SK-N-SH (cell line): ENCODE measurements around the gene SCT. TPM values are rescaled to one million over a fixed set of nuclear protein-coding genes. Genes with fewer than 3 reads are reported as not detected.

ENCODE experiments used
- CTCF ChIA-PET: fragments of 300-600, 350-600 bp; formaldehyde crosslinking; extraction: SDS; loops from one replicate; lab custom pipeline; 2021; lab: Yijun Ruan, JAX
- POLR2A ChIA-PET: fragments of 350-600 bp; sonication (Branson Sonifier 250); formaldehyde crosslinking; extraction: SDS; loops from one replicate; lab custom pipeline; 2020; ENCODE audit warnings: antibody characterized with exemption, inconsistent platforms; lab: Yijun Ruan, JAX
- DNase-seq: peaks from one replicate; pipeline ENCODE4 v3.0.0; 2012
- H2AFZ ChIP-seq: fragments of 200-600 bp; sonication (generic); 2 replicates; pipeline ENCODE4 v1.8.1; 2016; ENCODE audit warnings: antibody characterized with exemption, mild to moderate bottlenecking, low read depth
- H3F3A ChIP-seq: fragments of 200-600 bp; sonication (generic); replicated peaks from 2 replicates; pipeline ENCODE3; 2016; ENCODE audit warnings: antibody characterized with exemption, mild to moderate bottlenecking; ENCODE audit not compliant: insufficient read depth
- H3K27ac ChIP-seq, 2 experiments: fragments of 200-500 bp in 1 of 2; fragments of 200-600 bp in 1 of 2; sonication (Bioruptor generic) in 1 of 2; sonication (generic), shearing (Covaris generic) in 1 of 2; 2 replicates each; pipeline versions ENCODE4 v1.5.1 to v1.6.1; 2014 to 2016; ENCODE audit warnings: low read depth in 2 of 2, inconsistent platforms in 1 of 2, low read length in 1 of 2, mild to moderate bottlenecking in 1 of 2, mixed read lengths in 1 of 2
- H3K27me3 ChIP-seq: fragments of 200-600 bp; sonication (generic), shearing (Covaris generic); 2 replicates; pipeline ENCODE4 v1.6.1; 2016; ENCODE audit warnings: mixed run types; ENCODE audit not compliant: insufficient read depth
- H3K36me3 ChIP-seq, 2 experiments: fragments of 200-500 bp in 1 of 2; fragments of 200-600 bp in 1 of 2; sonication (Bioruptor generic) in 1 of 2; sonication (generic) in 1 of 2; replicated peaks in 1 of 2; 2 replicates each; pipeline versions ENCODE3 to v1.5.1; 2014 to 2016; ENCODE audit warnings: low read length in 1 of 2, mild to moderate bottlenecking in 1 of 2; ENCODE audit not compliant: insufficient read depth in 2 of 2, control insufficient read depth in 1 of 2
- H3K4me1 ChIP-seq, 2 experiments: fragments of 200-500 bp in 1 of 2; fragments of 200-600 bp in 1 of 2; sonication (Bioruptor generic) in 1 of 2; sonication (generic), shearing (Covaris generic) in 1 of 2; 2 replicates each; pipeline versions ENCODE4 v1.5.1 to v1.6.1; 2014 to 2016; ENCODE audit warnings: low read depth in 1 of 2, low read length in 1 of 2, mixed run types in 1 of 2; ENCODE audit not compliant: insufficient read depth in 2 of 2, control insufficient read depth in 1 of 2
- H3K4me2 ChIP-seq: fragments of 200-600 bp; sonication (generic), shearing (Covaris generic); 2 replicates; pipeline ENCODE4 v1.6.1; 2017; ENCODE audit warnings: mixed run types
- H3K4me3 ChIP-seq, 2 experiments: fragments of 200-500 bp in 1 of 2; fragments of 200-600 bp in 1 of 2; sonication (Bioruptor generic) in 1 of 2; sonication (generic), shearing (Covaris generic) in 1 of 2; 2 replicates each; pipeline versions ENCODE4 v1.5.1 to v1.8.1; 2014 to 2016; ENCODE audit warnings: low read depth in 2 of 2, inconsistent platforms in 1 of 2, low read length in 1 of 2, mild to moderate bottlenecking in 1 of 2, mixed read lengths in 1 of 2, moderate library complexity in 1 of 2
- H3K79me2 ChIP-seq: fragments of 200-600 bp; sonication (generic); 2 replicates; pipeline ENCODE4 v1.8.1; 2017; ENCODE audit warnings: mild to moderate bottlenecking; ENCODE audit not compliant: insufficient read depth
- H3K9ac ChIP-seq: fragments of 200-600 bp; sonication (generic); 2 replicates; pipeline ENCODE4 v1.6.1; 2017; ENCODE audit warnings: mixed run types
- H3K9me2 ChIP-seq: fragments of 200-600 bp; sonication (generic); 2 replicates; pipeline ENCODE4 v1.6.1; 2017; ENCODE audit warnings: mixed run types
- H3K9me3 ChIP-seq: fragments of 200-600 bp; sonication (generic); 2 replicates; pipeline ENCODE4 v1.6.1; 2017; ENCODE audit warnings: mixed run types, mild to moderate bottlenecking, moderate library complexity
- H4K20me1 ChIP-seq: fragments of 200-600 bp; sonication (generic); 2 replicates; pipeline ENCODE4 v1.6.1; 2017; ENCODE audit warnings: mild to moderate bottlenecking, mixed run types; ENCODE audit not compliant: insufficient read depth
- ELF1 ChIP-seq: IDR thresholded peaks from 2 replicates; pipeline ENCODE4 v1.4.0; 2012
- EP300 ChIP-seq, 2 experiments: IDR thresholded peaks; 2 replicates each; pipeline versions ENCODE4 v1.4.0 to v1.6.1; 2012; ENCODE audit warnings: borderline replicate concordance in 1 of 2, low read depth in 1 of 2, low read length in 1 of 2
- EZH2phosphoT487 ChIP-seq: fragments of 200-600 bp; sonication (generic); IDR thresholded peaks from 2 replicates; pipeline ENCODE4 v1.6.1; 2017; ENCODE audit warnings: low read depth, mixed run types, mild to moderate bottlenecking, antibody characterized with exemption, moderate library complexity, borderline replicate concordance
- FOSL2 ChIP-seq: IDR thresholded peaks from 2 replicates; pipeline ENCODE4 v1.4.0; 2012; ENCODE audit warnings: low read depth, mild to moderate bottlenecking, moderate library complexity, borderline replicate concordance
- FOXJ3 ChIP-seq: sonication (generic); formaldehyde crosslinking; IDR thresholded peaks from 2 replicates; pipeline ENCODE4 v1.5.1; 2020; ENCODE audit warnings: mild to moderate bottlenecking, missing genetic modification reagents
- FOXM1 ChIP-seq: IDR thresholded peaks from 2 replicates; pipeline ENCODE4 v1.4.0; 2012; ENCODE audit warnings: low read depth, mild to moderate bottlenecking
- MEF2A ChIP-seq: IDR thresholded peaks from 2 replicates; pipeline ENCODE4 v1.4.0; 2012; ENCODE audit warnings: low read depth, borderline replicate concordance
- NFIC ChIP-seq: IDR thresholded peaks from 2 replicates; pipeline ENCODE4 v1.4.0; 2012; ENCODE audit warnings: borderline replicate concordance
- NRF1 ChIP-seq: IDR thresholded peaks from 2 replicates; pipeline ENCODE4 v1.6.1; 2012; ENCODE audit warnings: low read depth, mild to moderate bottlenecking, low read length
- RCOR1 ChIP-seq: fragments of 150-350 bp; IDR thresholded peaks from 2 replicates; pipeline ENCODE4 v1.6.1; 2017; ENCODE audit warnings: antibody characterized with exemption, low read length
- REST ChIP-seq: IDR thresholded peaks from 2 replicates; pipeline ENCODE4 v1.6.1; 2012; ENCODE audit warnings: mild to moderate bottlenecking, low read depth, low read length, moderate library complexity
- RXRA ChIP-seq: IDR thresholded peaks from 2 replicates; pipeline ENCODE4 v1.4.0; 2012; ENCODE audit warnings: low read depth, mild to moderate bottlenecking, borderline replicate concordance
- TAF1 ChIP-seq: IDR thresholded peaks from 2 replicates; pipeline ENCODE4 v1.6.1; 2012; ENCODE audit warnings: low read depth, mild to moderate bottlenecking, low read length, moderate library complexity, borderline replicate concordance
- ZBTB33 ChIP-seq: IDR thresholded peaks from 2 replicates; pipeline ENCODE4 v1.4.0; 2012; ENCODE audit warnings: low read depth, borderline replicate concordance
- WGBS: methylation state at CpG from one replicate; pipeline ENCODE4 v1.1.6; 2017; ENCODE audit warnings: low lambda C conversion rate; 5-methylcytosine and 5-hydroxymethylcytosine counted together
- polyA plus RNA-seq, 3 experiments: library from polyadenylated mRNA; depleted of rRNA; stranded (reverse); fragments of >200 nt; gene quantifications; 2 replicates each; pipeline ENCODE4 v1.2.3, GENCODE V29; 2012
- TF ChIP-seq, protein P1 (sequence below): fragments of 200-600 bp; sonication (generic); IDR thresholded peaks from 2 replicates; pipeline ENCODE4 v1.6.1; 2017; ENCODE audit warnings: antibody characterized with exemption, mild to moderate bottlenecking, moderate library complexity
- TF ChIP-seq, protein P2 (sequence below): fragments of 150-350 bp; IDR thresholded peaks from 2 replicates; pipeline ENCODE4 v1.6.1; 2016; ENCODE audit warnings: mild to moderate bottlenecking, low read depth, low read length

SCT gene
- polyA plus RNA-seq, 1 of the 3 experiments (the other 2 are of a cell fraction), result not detected

GRCh38 chr11:617199-617911 is 9.6 kb downstream of the SCT start:
- H3K27me3 ChIP-seq, result no peaks in the 10 kb centered on the region
- H3K36me3 ChIP-seq, result peaks cover 0 to 14% of the 10 kb centered on the region in 2 experiments
- TF ChIP-seq ELF1 (no peak), FOXJ3 (CRISPR knock-in tag) (no peak), EP300 (IDR thresholded peaks at IDR 0.05; ENCODE audit: borderline replicate concordance in 1 of 2, low read depth in 1 of 2, low read length in 1 of 2) (no peak), NFIC (no peak), NRF1 (no peak), ZBTB33 (no peak), FOSL2 (no peak), TAF1 (no peak), REST (no peak), MEF2A (no peak), RCOR1 (no peak), RXRA (no peak), EZH2phosphoT487 (no peak), FOXM1 (no peak)
- TF ChIP-seq, protein P1, sequence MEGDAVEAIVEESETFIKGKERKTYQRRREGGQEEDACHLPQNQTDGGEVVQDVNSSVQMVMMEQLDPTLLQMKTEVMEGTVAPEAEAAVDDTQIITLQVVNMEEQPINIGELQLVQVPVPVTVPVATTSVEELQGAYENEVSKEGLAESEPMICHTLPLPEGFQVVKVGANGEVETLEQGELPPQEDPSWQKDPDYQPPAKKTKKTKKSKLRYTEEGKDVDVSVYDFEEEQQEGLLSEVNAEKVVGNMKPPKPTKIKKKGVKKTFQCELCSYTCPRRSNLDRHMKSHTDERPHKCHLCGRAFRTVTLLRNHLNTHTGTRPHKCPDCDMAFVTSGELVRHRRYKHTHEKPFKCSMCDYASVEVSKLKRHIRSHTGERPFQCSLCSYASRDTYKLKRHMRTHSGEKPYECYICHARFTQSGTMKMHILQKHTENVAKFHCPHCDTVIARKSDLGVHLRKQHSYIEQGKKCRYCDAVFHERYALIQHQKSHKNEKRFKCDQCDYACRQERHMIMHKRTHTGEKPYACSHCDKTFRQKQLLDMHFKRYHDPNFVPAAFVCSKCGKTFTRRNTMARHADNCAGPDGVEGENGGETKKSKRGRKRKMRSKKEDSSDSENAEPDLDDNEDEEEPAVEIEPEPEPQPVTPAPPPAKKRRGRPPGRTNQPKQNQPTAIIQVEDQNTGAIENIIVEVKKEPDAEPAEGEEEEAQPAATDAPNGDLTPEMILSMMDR, result no peak
- TF ChIP-seq, protein P2, sequence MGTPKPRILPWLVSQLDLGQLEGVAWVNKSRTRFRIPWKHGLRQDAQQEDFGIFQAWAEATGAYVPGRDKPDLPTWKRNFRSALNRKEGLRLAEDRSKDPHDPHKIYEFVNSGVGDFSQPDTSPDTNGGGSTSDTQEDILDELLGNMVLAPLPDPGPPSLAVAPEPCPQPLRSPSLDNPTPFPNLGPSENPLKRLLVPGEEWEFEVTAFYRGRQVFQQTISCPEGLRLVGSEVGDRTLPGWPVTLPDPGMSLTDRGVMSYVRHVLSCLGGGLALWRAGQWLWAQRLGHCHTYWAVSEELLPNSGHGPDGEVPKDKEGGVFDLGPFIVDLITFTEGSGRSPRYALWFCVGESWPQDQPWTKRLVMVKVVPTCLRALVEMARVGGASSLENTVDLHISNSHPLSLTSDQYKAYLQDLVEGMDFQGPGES, result no peak
- DNase-seq, result no peak
- H3K27ac ChIP-seq, result no peak overlapping the region
- no peak overlapping the region for H3K9ac ChIP-seq
- H2AFZ ChIP-seq, result no peak overlapping the region
- 93% methylated on average over 46 of the region's 57 CpGs for WGBS
- peaks cover 0 to 14% of the 10 kb centered on the region in 2 experiments; a peak in 1 of 4 replicates for H3K4me1 ChIP-seq
- ChIA-PET POLR2A (no interaction called here), CTCF (no interaction called here)
- no peak overlapping the region for H3K4me3 ChIP-seq
- peaks cover 6% of the 10 kb centered on the region; the same call in 1 of the 2 replicates for H3K79me2 ChIP-seq
- H3K4me2 ChIP-seq, result no peak overlapping the region
- no peaks in the 10 kb centered on the region for H3K9me3 ChIP-seq
- no peaks in the 10 kb centered on the region for H3K9me2 ChIP-seq
- no peaks in the 10 kb centered on the region for H3F3A ChIP-seq
- peaks cover 27% of the 10 kb centered on the region for H4K20me1 ChIP-seq
